HG02884 (cell line): ENCODE results near the gene FUT8.
"Not testable (repeated sequence)": the region's sequence is repeated elsewhere in the genome, so short reads cannot be mapped to it uniquely, and the experiment has no call there.

Source experiments
- ATAC-seq: cut with Tn5 transposase; IDR thresholded peaks from one replicate; pipeline ENCODE4 v1.9.1; 2021; ENCODE audit warnings: mild to moderate bottlenecking, moderate library complexity; ENCODE audit not compliant: unreplicated experiment

The FUT8 gene

GRCh38 chr14:65606460-65606859 is 193.9 kb downstream of the FUT8 start:
- no peak for ATAC-seq

GRCh38 chr14:65613131-65613650 is 200.7 kb downstream of the FUT8 start:
- no peak for ATAC-seq

GRCh38 chr14:65618996-65619395 is 206.5 kb downstream of the FUT8 start:
- ATAC-seq = no peak

GRCh38 chr14:65620195-65620594 is 207.7 kb downstream of the FUT8 start:
- ATAC-seq = no peak

GRCh38 chr14:65622703-65623102 is 210.2 kb downstream of the FUT8 start:
- no peak for ATAC-seq

- ATAC-seq = no peak
These were observed 211.2 kb downstream of the FUT8 start for GRCh38 chr14:65623759-65624158.

- ATAC-seq = no peak
These were observed 214.8 kb downstream of the FUT8 start for GRCh38 chr14:65627315-65627714.

- no peak for ATAC-seq
These were observed 216.1 kb downstream of the FUT8 start for GRCh38 chr14:65628664-65629063.

GRCh38 chr14:65631040-65631439 is 218.5 kb downstream of the FUT8 start:
- ATAC-seq = no peak

- ATAC-seq = no peak
These were observed 220.0 kb downstream of the FUT8 start for GRCh38 chr14:65632487-65632886.

- ATAC-seq = not testable (repeated sequence)
These were observed 221.1 kb downstream of the FUT8 start for GRCh38 chr14:65633666-65634065.

GRCh38 chr14:65637780-65638179 is 225.2 kb downstream of the FUT8 start:
- peak; percentile 82 for ATAC-seq

GRCh38 chr14:65639216-65639615 is 226.7 kb downstream of the FUT8 start:
- no peak for ATAC-seq

GRCh38 chr14:65650826-65651225 is 238.3 kb downstream of the FUT8 start:
- no peak for ATAC-seq

GRCh38 chr14:65656554-65656953 is 244.0 kb downstream of the FUT8 start:
- no peak for ATAC-seq

- ATAC-seq = no peak
These were observed 245.7 kb downstream of the FUT8 start for GRCh38 chr14:65658202-65658601.

GRCh38 chr14:65661865-65662264 is 249.3 kb downstream of the FUT8 start:
- no peak for ATAC-seq

GRCh38 chr14:65664436-65664835 is 251.9 kb downstream of the FUT8 start:
- ATAC-seq = no peak

GRCh38 chr14:65676361-65677014 is 264.0 kb downstream of the FUT8 start:
- ATAC-seq = no peak

GRCh38 chr14:65685572-65685971 is 273.0 kb downstream of the FUT8 start:
- no peak for ATAC-seq

GRCh38 chr14:65686761-65687160 is 274.2 kb downstream of the FUT8 start:
- ATAC-seq = no peak

GRCh38 chr14:65689070-65689469 is 276.5 kb downstream of the FUT8 start:
- ATAC-seq = no peak

GRCh38 chr14:65692566-65692965 is 280.0 kb downstream of the FUT8 start:
- not testable (repeated sequence) for ATAC-seq
